A549 treated with RU486 at 1 μM for 4 hours (cell line): Measurements from ENCODE around the gene USP25. TPM values are rescaled to one million over a fixed set of nuclear protein-coding genes. Genes with fewer than 3 reads are reported as not detected.

Source experiments
- total RNA-seq: library from RNA; stranded (reverse); fragments of 200-300 nt; extraction: Qiagen RNA extraction; gene quantifications from 5 replicates; pipeline ENCODE4 v1.2.3, GENCODE V29; 2022; ENCODE audit warnings: low read depth

The USP25 gene, protein sequence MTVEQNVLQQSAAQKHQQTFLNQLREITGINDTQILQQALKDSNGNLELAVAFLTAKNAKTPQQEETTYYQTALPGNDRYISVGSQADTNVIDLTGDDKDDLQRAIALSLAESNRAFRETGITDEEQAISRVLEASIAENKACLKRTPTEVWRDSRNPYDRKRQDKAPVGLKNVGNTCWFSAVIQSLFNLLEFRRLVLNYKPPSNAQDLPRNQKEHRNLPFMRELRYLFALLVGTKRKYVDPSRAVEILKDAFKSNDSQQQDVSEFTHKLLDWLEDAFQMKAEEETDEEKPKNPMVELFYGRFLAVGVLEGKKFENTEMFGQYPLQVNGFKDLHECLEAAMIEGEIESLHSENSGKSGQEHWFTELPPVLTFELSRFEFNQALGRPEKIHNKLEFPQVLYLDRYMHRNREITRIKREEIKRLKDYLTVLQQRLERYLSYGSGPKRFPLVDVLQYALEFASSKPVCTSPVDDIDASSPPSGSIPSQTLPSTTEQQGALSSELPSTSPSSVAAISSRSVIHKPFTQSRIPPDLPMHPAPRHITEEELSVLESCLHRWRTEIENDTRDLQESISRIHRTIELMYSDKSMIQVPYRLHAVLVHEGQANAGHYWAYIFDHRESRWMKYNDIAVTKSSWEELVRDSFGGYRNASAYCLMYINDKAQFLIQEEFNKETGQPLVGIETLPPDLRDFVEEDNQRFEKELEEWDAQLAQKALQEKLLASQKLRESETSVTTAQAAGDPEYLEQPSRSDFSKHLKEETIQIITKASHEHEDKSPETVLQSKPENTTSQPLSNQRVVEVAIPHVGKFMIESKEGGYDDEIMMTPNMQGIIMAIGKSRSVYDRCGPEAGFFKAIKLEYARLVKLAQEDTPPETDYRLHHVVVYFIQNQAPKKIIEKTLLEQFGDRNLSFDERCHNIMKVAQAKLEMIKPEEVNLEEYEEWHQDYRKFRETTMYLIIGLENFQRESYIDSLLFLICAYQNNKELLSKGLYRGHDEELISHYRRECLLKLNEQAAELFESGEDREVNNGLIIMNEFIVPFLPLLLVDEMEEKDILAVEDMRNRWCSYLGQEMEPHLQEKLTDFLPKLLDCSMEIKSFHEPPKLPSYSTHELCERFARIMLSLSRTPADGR
- total RNA-seq = 7.0 to 16.0 TPM (median 11.0 TPM) in 5 replicates

DNA sequence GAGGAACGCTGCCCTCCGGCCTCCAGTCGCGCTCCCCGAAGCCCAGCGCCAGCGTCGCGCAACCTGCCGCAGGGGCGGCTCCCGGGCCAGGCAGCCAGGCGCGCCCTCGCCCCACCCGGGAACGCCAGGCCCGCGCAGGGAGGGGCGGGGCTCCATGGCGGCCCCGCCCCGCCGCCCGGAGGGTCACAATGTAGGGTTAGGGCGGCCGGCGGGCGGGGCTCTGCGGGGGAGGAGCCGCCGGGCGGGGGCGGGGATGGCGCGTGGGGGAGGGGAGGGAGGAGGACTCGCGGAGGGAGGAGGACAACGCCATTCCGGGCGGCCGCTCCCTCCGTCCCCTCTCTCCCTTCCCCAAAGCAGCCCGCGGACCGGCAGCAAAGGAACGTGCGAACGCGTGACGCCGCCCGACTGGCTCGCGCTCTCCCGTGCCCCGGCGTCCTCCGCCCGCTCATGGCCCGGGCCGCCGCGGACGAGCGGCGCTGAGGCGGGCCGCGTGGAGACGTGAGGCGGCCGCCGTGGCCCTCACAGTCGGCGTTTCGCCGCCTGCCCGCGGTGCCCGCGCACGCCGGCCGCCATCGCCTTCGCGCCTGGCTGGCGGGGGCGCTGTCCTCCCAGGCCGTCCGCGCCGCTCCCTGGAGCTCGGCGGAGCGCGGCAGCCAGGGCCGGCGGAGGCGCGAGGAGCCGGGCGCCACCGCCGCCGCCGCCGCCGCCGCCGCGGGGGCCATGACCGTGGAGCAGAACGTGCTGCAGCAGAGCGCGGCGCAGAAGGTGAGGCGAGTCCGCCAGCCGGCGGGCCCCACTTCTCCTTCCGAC lies at the start of gene USP25:
Gene USP25, plus strand, starts transcription at position 309 of the 810 bp plus-strand sequence. Its CDS starts 412 bp downstream, at position 721.

